SJCRH30 (cell line): Measurements from ENCODE around the gene PHIP. TPM values are rescaled to one million over a fixed set of nuclear protein-coding genes. Genes with fewer than 3 reads are reported as not detected.
A peak's percentile ranks its signal among the peaks of the same experiment; 100 is the strongest.

Experiments used
- DNase-seq, 2 experiments: peaks; one replicate each; pipeline ENCODE4 v3.0.0-alpha.2; 2015 to 2020
- H3K27ac ChIP-seq: fragments of 250-450 bp; sonication (Bioruptor Pico); 2 replicates; pipeline ENCODE4 v1.5.1; 2020; ENCODE audit warnings: mild to moderate bottlenecking, moderate library complexity
- H3K27me3 ChIP-seq: fragments of 250-450 bp; sonication (Bioruptor Pico); 2 replicates; pipeline ENCODE4 v1.5.1; 2020; ENCODE audit warnings: mild to moderate bottlenecking, moderate library complexity
- H3K36me3 ChIP-seq: fragments of 250-450 bp; sonication (Bioruptor Pico); 2 replicates; pipeline ENCODE4 v1.5.1; 2020; ENCODE audit warnings: mild to moderate bottlenecking, moderate library complexity
- H3K4me1 ChIP-seq: fragments of 250-450 bp; sonication (Bioruptor Pico); 2 replicates; pipeline ENCODE4 v1.5.1; 2020; ENCODE audit warnings: mild to moderate bottlenecking, moderate library complexity
- H3K4me3 ChIP-seq: fragments of 250-450 bp; sonication (Bioruptor Pico); 2 replicates; pipeline ENCODE4 v1.5.1; 2020; ENCODE audit warnings: mild to moderate bottlenecking, moderate library complexity
- H3K9me3 ChIP-seq: fragments of 250-450 bp; sonication (Bioruptor Pico); replicated peaks from 2 replicates; pipeline ENCODE4 v1.5.1; 2020; ENCODE audit warnings: mild to moderate bottlenecking, moderate library complexity
- total RNA-seq: library from RNA; depleted of rRNA; stranded (reverse); fragments of >200 nt; shearing (Covaris generic); gene quantifications from 2 replicates; pipeline ENCODE4 v1.2.3, GENCODE V29; 2014

The PHIP gene
- total RNA-seq, 1 experiment from 2014 or later = 51.3 TPM

GRCh38 chr6:79048611-79049010 lies 29.4 kb downstream of the PHIP start:
- H3K9me3 ChIP-seq = no peaks in the 10 kb centered on the region
- H3K27me3 ChIP-seq = no peaks in the 10 kb centered on the region
- peaks cover 59% of the 10 kb centered on the region for H3K36me3 ChIP-seq
- peak; percentile 7 to 37 for DNase-seq
- H3K4me3 ChIP-seq = no peak overlapping the region
- no peaks in the 10 kb centered on the region for H3K4me1 ChIP-seq
- H3K27ac ChIP-seq = no peak overlapping the region

- Histone ChIP-seq H3K27ac (no peak overlapping the region), H3K4me3 (no peak overlapping the region), H3K9me3 (no peaks in the 10 kb centered on the region), H3K4me1 (no peaks in the 10 kb centered on the region), H3K36me3 (peaks cover 53% of the 10 kb centered on the region), H3K27me3 (no peaks in the 10 kb centered on the region)
- no peak for DNase-seq
Measured at GRCh38 chr6:79047072-79047471, 31.0 kb downstream of the PHIP start.

- no peak for DNase-seq
- H3K4me3 ChIP-seq = no peak overlapping the region
- H3K4me1 ChIP-seq = no peaks in the 10 kb centered on the region
- no peaks in the 10 kb centered on the region for H3K9me3 ChIP-seq
- H3K36me3 ChIP-seq = peaks cover 58% of the 10 kb centered on the region
- no peak overlapping the region for H3K27ac ChIP-seq
- no peaks in the 10 kb centered on the region for H3K27me3 ChIP-seq
Measured at GRCh38 chr6:79045966-79046365, 32.1 kb downstream of the PHIP start.

- DNase-seq = no peak
- Histone ChIP-seq H3K36me3 (peaks cover 68% of the 10 kb centered on the region), H3K27ac (no peak overlapping the region)
Measured at GRCh38 chr6:79042799-79043126, 35.3 kb downstream of the PHIP start.

GRCh38 chr6:79042088-79042798 lies 35.8 kb downstream of the PHIP start:
- no peak for DNase-seq
- no peaks in the 10 kb centered on the region for H3K4me1 ChIP-seq
- H3K36me3 ChIP-seq = peaks cover 73% of the 10 kb centered on the region
- H3K4me3 ChIP-seq = no peak overlapping the region
- H3K9me3 ChIP-seq = no peaks in the 10 kb centered on the region
- H3K27me3 ChIP-seq = no peaks in the 10 kb centered on the region
- no peak overlapping the region for H3K27ac ChIP-seq

More at GRCh38 chr6:79042799-79043126, 35.3 kb downstream of the PHIP start:
- no peaks in the 10 kb centered on the region for H3K27me3 ChIP-seq
- no peaks in the 10 kb centered on the region for H3K4me1 ChIP-seq
- no peaks in the 10 kb centered on the region for H3K9me3 ChIP-seq
- H3K4me3 ChIP-seq = no peak overlapping the region

- Histone ChIP-seq H3K4me1 (no peaks in the 10 kb centered on the region), H3K9me3 (no peaks in the 10 kb centered on the region), H3K4me3 (no peak overlapping the region), H3K36me3 (peaks cover 78% of the 10 kb centered on the region), H3K27me3 (no peaks in the 10 kb centered on the region), H3K27ac (no peak overlapping the region)
- DNase-seq = no peak
Measured at GRCh38 chr6:79040083-79040482, 38.0 kb downstream of the PHIP start.

GRCh38 chr6:79038061-79038460 lies 40.0 kb downstream of the PHIP start:
- DNase-seq = no peak
- Histone ChIP-seq H3K27ac (no peak overlapping the region), H3K27me3 (no peaks in the 10 kb centered on the region), H3K9me3 (no peaks in the 10 kb centered on the region), H3K4me1 (no peaks in the 10 kb centered on the region), H3K36me3 (peaks cover 75% of the 10 kb centered on the region), H3K4me3 (no peak overlapping the region)

- no peaks in the 10 kb centered on the region for H3K27me3 ChIP-seq
- no peaks in the 10 kb centered on the region for H3K4me1 ChIP-seq
- no peak overlapping the region for H3K4me3 ChIP-seq
- H3K27ac ChIP-seq = no peak overlapping the region
- DNase-seq = no peak
- peaks cover 49% of the 10 kb centered on the region for H3K36me3 ChIP-seq
- H3K9me3 ChIP-seq = no peaks in the 10 kb centered on the region
Measured at GRCh38 chr6:79034865-79035264, 43.2 kb downstream of the PHIP start.

GRCh38 chr6:79033279-79033678 lies 44.8 kb downstream of the PHIP start:
- no peaks in the 10 kb centered on the region for H3K27me3 ChIP-seq
- peaks cover 40% of the 10 kb centered on the region for H3K36me3 ChIP-seq
- H3K27ac ChIP-seq = no peak overlapping the region
- H3K4me3 ChIP-seq = no peak overlapping the region
- DNase-seq = no peak
- H3K4me1 ChIP-seq = no peaks in the 10 kb centered on the region
- no peaks in the 10 kb centered on the region for H3K9me3 ChIP-seq

- no peak for DNase-seq
- Histone ChIP-seq H3K4me1 (no peaks in the 10 kb centered on the region), H3K4me3 (no peak overlapping the region), H3K27ac (no peak overlapping the region), H3K36me3 (peaks cover 27% of the 10 kb centered on the region), H3K27me3 (no peaks in the 10 kb centered on the region), H3K9me3 (no peaks in the 10 kb centered on the region)
Measured at GRCh38 chr6:79031821-79032590, 46.0 kb downstream of the PHIP start.

GRCh38 chr6:79030511-79030910 lies 47.5 kb downstream of the PHIP start:
- Histone ChIP-seq H3K27me3 (no peaks in the 10 kb centered on the region), H3K4me1 (no peaks in the 10 kb centered on the region), H3K9me3 (no peaks in the 10 kb centered on the region), H3K4me3 (no peak overlapping the region), H3K36me3 (peaks cover 27% of the 10 kb centered on the region; the same call in 1 of the 2 replicates), H3K27ac (no peak overlapping the region)
- no peak for DNase-seq

- no peak for DNase-seq
- no peaks in the 10 kb centered on the region for H3K9me3 ChIP-seq
- peaks cover 25% of the 10 kb centered on the region for H3K36me3 ChIP-seq
- H3K27ac ChIP-seq = no peak overlapping the region
- no peak overlapping the region for H3K4me3 ChIP-seq
- no peaks in the 10 kb centered on the region for H3K4me1 ChIP-seq
- H3K27me3 ChIP-seq = no peaks in the 10 kb centered on the region
Measured at GRCh38 chr6:79030023-79030422, 48.0 kb downstream of the PHIP start.

GRCh38 chr6:79028641-79029314 lies 49.3 kb downstream of the PHIP start:
- H3K4me3 ChIP-seq = no peak overlapping the region
- DNase-seq = no peak
- no peaks in the 10 kb centered on the region for H3K4me1 ChIP-seq
- H3K36me3 ChIP-seq = peaks cover 26% of the 10 kb centered on the region
- H3K9me3 ChIP-seq = no peaks in the 10 kb centered on the region
- H3K27me3 ChIP-seq = no peaks in the 10 kb centered on the region
- H3K27ac ChIP-seq = no peak overlapping the region

- Histone ChIP-seq H3K27me3 (no peaks in the 10 kb centered on the region), H3K4me3 (no peak overlapping the region), H3K36me3 (peaks cover 72% of the 10 kb centered on the region), H3K27ac (no peak overlapping the region), H3K9me3 (no peaks in the 10 kb centered on the region), H3K4me1 (no peaks in the 10 kb centered on the region)
- DNase-seq = no peak
Measured at GRCh38 chr6:79011940-79012339, 66.1 kb downstream of the PHIP start.

GRCh38 chr6:79010422-79010821 lies 67.6 kb downstream of the PHIP start:
- no peaks in the 10 kb centered on the region for H3K9me3 ChIP-seq
- DNase-seq = no peak
- no peaks in the 10 kb centered on the region for H3K27me3 ChIP-seq
- H3K36me3 ChIP-seq = peaks cover 71% of the 10 kb centered on the region
- H3K4me1 ChIP-seq = no peaks in the 10 kb centered on the region
- H3K4me3 ChIP-seq = no peak overlapping the region
- no peak overlapping the region for H3K27ac ChIP-seq
